ENCODE data around the gene G3BP1. TPM values are rescaled to one million over a fixed set of nuclear protein-coding genes. Genes with fewer than 3 reads are reported as not detected.

Gene G3BP1
- total and polyA plus RNA-seq, 2 of the 13 experiments (the other 11 are each of a cell fraction or from before 2014, with no cell fraction given) = 36.7 to 320 TPM

DNA sequence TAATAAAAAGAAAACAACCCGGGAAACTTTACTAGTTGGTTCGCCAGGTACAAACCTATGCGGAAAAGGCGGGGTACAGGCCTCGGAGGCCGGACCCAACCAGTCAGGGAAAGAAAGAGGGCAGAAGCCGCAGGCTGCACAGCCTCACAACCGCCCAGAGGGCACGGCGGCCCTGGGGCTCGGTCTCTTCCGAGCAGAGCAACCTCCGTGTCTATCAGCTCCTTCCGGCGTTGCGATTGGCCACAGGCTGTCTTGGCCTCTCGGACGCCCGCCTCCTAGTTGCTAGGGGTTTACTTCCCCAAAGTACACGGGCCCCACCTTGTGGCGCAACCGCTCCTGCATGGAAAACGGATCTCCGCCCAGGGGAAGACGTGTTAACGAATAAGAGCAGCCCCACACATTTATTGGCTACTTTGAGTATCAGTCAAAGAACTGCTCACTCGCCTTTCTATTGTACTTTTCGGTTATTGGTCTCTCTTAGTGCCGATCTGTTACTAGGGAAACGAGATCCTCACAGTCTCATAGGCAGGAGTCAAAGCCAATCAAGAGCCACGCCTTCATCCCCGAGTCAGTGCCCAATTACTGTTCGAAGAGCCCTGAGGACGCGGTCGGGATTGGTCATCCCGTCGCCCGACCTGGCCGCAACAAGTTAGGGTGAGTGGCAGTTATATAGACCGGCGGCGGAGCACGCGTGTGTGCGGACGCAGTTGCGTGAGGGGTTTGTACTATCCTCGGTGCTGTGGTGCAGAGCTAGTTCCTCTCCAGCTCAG, at the start of gene G3BP1 (continued):
- 0 out of 2 replicates have a peak, but pooled peaks have one; percentile 31 for TF ChIP-seq GTF2F1 (IDR thresholded peaks at IDR 0.05; ENCODE audit: low read length)
- peak; percentile 72 for TF ChIP-seq ZNF160 (CRISPR knock-in tag; IDR thresholded peaks at IDR 0.05)
- TF ChIP-seq ZNF768 (CRISPR knock-in tag; IDR thresholded peaks at IDR 0.05) = peak; percentile 66; the same call in 1 of the 2 replicates
- TF ChIP-seq, protein P1, sequence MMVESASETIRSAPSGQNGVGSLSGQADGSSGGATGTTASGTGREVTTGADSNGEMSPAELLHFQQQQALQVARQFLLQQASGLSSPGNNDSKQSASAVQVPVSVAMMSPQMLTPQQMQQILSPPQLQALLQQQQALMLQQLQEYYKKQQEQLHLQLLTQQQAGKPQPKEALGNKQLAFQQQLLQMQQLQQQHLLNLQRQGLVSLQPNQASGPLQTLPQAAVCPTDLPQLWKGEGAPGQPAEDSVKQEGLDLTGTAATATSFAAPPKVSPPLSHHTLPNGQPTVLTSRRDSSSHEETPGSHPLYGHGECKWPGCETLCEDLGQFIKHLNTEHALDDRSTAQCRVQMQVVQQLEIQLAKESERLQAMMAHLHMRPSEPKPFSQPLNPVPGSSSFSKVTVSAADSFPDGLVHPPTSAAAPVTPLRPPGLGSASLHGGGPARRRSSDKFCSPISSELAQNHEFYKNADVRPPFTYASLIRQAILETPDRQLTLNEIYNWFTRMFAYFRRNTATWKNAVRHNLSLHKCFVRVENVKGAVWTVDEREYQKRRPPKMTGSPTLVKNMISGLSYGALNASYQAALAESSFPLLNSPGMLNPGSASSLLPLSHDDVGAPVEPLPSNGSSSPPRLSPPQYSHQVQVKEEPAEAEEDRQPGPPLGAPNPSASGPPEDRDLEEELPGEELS (CRISPR knock-in tag; IDR thresholded peaks at IDR 0.05) = no peak
- no peak for TF ChIP-seq ZNF432 (CRISPR knock-in tag; IDR thresholded peaks at IDR 0.05; ENCODE audit: borderline replicate concordance)
- peak; percentile 90 for TF ChIP-seq MXD4 (CRISPR knock-in tag; IDR thresholded peaks at IDR 0.05)
- no peak for TF ChIP-seq ZFYVE20 (CRISPR knock-in tag; IDR thresholded peaks at IDR 0.05; ENCODE audit: borderline replicate concordance, low read depth)
- no peak for TF ChIP-seq ZNF562 (CRISPR knock-in tag; IDR thresholded peaks at IDR 0.05; ENCODE audit: borderline replicate concordance)
- peak; percentile 54; the same call in 1 of the 2 replicates for TF ChIP-seq ZNF556 (CRISPR knock-in tag; IDR thresholded peaks at IDR 0.05; ENCODE audit: borderline replicate concordance)
- no peak for TF ChIP-seq ATF7-NPFF (CRISPR knock-in tag; IDR thresholded peaks at IDR 0.05; ENCODE audit: low read depth)
- no peak for TF ChIP-seq SRSF4 (IDR thresholded peaks at IDR 0.05; ENCODE audit: low read depth, low read length, poor library complexity, severe bottlenecking)
- TF ChIP-seq ZIK1 (CRISPR knock-in tag; IDR thresholded peaks at IDR 0.05; ENCODE audit: borderline replicate concordance, low read depth) = no peak
- TF ChIP-seq HNRNPK (IDR thresholded peaks at IDR 0.05; ENCODE audit: low read depth, low read length, poor library complexity, severe bottlenecking) = no peak
- TF ChIP-seq, protein P2, sequence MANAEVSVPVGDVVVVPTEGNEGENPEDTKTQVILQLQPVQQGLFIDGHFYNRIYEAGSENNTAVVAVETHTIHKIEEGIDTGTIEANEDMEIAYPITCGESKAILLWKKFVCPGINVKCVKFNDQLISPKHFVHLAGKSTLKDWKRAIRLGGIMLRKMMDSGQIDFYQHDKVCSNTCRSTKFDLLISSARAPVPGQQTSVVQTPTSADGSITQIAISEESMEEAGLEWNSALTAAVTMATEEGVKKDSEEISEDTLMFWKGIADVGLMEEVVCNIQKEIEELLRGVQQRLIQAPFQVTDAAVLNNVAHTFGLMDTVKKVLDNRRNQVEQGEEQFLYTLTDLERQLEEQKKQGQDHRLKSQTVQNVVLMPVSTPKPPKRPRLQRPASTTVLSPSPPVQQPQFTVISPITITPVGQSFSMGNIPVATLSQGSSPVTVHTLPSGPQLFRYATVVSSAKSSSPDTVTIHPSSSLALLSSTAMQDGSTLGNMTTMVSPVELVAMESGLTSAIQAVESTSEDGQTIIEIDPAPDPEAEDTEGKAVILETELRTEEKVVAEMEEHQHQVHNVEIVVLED (CRISPR knock-in tag; IDR thresholded peaks at IDR 0.05; ENCODE audit: borderline replicate concordance) = peak; percentile 70; the same call in 1 of the 2 replicates
- peak; percentile 94 for TF ChIP-seq TAF1 (CRISPR knock-in tag; IDR thresholded peaks at IDR 0.05)
- TF ChIP-seq, protein P3, sequence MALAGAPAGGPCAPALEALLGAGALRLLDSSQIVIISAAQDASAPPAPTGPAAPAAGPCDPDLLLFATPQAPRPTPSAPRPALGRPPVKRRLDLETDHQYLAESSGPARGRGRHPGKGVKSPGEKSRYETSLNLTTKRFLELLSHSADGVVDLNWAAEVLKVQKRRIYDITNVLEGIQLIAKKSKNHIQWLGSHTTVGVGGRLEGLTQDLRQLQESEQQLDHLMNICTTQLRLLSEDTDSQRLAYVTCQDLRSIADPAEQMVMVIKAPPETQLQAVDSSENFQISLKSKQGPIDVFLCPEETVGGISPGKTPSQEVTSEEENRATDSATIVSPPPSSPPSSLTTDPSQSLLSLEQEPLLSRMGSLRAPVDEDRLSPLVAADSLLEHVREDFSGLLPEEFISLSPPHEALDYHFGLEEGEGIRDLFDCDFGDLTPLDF (CRISPR knock-in tag; IDR thresholded peaks at IDR 0.05) = 0 out of 2 replicates have a peak, but pooled peaks have one; percentile 75
- no peak for TF ChIP-seq SMAD3 (CRISPR knock-in tag; IDR thresholded peaks at IDR 0.05)
- no peak for TF ChIP-seq ZBTB38 (CRISPR knock-in tag; IDR thresholded peaks at IDR 0.05)
- 0 out of 2 replicates have a peak, but pooled peaks have one; percentile 57 for TF ChIP-seq ZNF616 (CRISPR knock-in tag; IDR thresholded peaks at IDR 0.05; ENCODE audit: low read depth)
- 0 out of 2 replicates have a peak, but pooled peaks have one; percentile 10 for TF ChIP-seq ZBTB20 (CRISPR knock-in tag; IDR thresholded peaks at IDR 0.05; ENCODE audit: borderline replicate concordance, low read depth)
- TF ChIP-seq MATR3 (CRISPR knock-in tag; IDR thresholded peaks at IDR 0.05) = no peak
- no peak for TF ChIP-seq ZNF17 (CRISPR knock-in tag; IDR thresholded peaks at IDR 0.05)
- TF ChIP-seq, protein P4, sequence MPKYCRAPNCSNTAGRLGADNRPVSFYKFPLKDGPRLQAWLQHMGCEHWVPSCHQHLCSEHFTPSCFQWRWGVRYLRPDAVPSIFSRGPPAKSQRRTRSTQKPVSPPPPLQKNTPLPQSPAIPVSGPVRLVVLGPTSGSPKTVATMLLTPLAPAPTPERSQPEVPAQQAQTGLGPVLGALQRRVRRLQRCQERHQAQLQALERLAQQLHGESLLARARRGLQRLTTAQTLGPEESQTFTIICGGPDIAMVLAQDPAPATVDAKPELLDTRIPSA (CRISPR knock-in tag; IDR thresholded peaks at IDR 0.05; ENCODE audit: borderline replicate concordance) = no peak

Data from HepG2 (cell line).